HG03520 (cell line): ENCODE results near the gene ZSWIM1.
"Not testable (repeated sequence)": the region's sequence is repeated elsewhere in the genome, so short reads cannot be mapped to it uniquely, and the experiment has no call there.

Source experiments
- ATAC-seq: cut with Tn5 transposase; IDR thresholded peaks from one replicate; pipeline ENCODE4 v1.9.1; 2021; ENCODE audit warnings: mild to moderate bottlenecking, moderate library complexity; ENCODE audit not compliant: unreplicated experiment

ZSWIM1 gene

GRCh38 chr20:45853484-45853883, 27.5 kb upstream of the ZSWIM1 start:
- ATAC-seq, result no peak

- peak; percentile 94 for ATAC-seq
Observed at GRCh38 chr20:45857114-45857881, 23.7 kb upstream of the ZSWIM1 start, which contains the start of the genes ACOT8 and ZSWIM3. ACOT8 (minus strand) TSS chr20:45857392; CDS start chr20:45857315, 77 bp downstream. ZSWIM3 (plus strand) TSS chr20:45857614; CDS start chr20:45857826, 212 bp downstream.

- ATAC-seq, result peak; percentile 9
Observed at GRCh38 chr20:45857882-45858216, 23.2 kb upstream of the ZSWIM1 start.

- ATAC-seq, result no peak
Observed at GRCh38 chr20:45859916-45860315, 21.1 kb upstream of the ZSWIM1 start.

- no peak for ATAC-seq
Observed at GRCh38 chr20:45860560-45861220, 20.3 kb upstream of the ZSWIM1 start.

- no peak for ATAC-seq
Observed at GRCh38 chr20:45861221-45862075, 19.6 kb upstream of the ZSWIM1 start.

GRCh38 chr20:45863543-45864470, 17.2 kb upstream of the ZSWIM1 start:
- no peak for ATAC-seq

- ATAC-seq, result no peak
Observed at GRCh38 chr20:45866454-45866853, 14.6 kb upstream of the ZSWIM1 start.

GRCh38 chr20:45867136-45867818, 13.8 kb upstream of the ZSWIM1 start:
- no peak for ATAC-seq

GRCh38 chr20:45867819-45868176, 13.2 kb upstream of the ZSWIM1 start:
- ATAC-seq, result no peak

GRCh38 chr20:45872626-45873025, 8.4 kb upstream of the ZSWIM1 start:
- ATAC-seq, result no peak

GRCh38 chr20:45873409-45874103, 7.5 kb upstream of the ZSWIM1 start:
- no peak for ATAC-seq

GRCh38 chr20:45874104-45874481, 6.9 kb upstream of the ZSWIM1 start:
- ATAC-seq, result not testable (repeated sequence)

- no peak for ATAC-seq
Observed at GRCh38 chr20:45874576-45874975, 6.5 kb upstream of the ZSWIM1 start.

GRCh38 chr20:45878076-45878761, 2.8 kb upstream of the ZSWIM1 start:
- ATAC-seq, result no peak

- no peak for ATAC-seq
Observed at GRCh38 chr20:45882469-45883099, 1.6 kb downstream of the ZSWIM1 start.

GRCh38 chr20:45883100-45883469, 2.1 kb downstream of the ZSWIM1 start:
- no peak for ATAC-seq

- no peak for ATAC-seq
Observed at GRCh38 chr20:45886590-45887345, 5.7 kb downstream of the ZSWIM1 start.
